ENCODE data around the gene LRRC49. TPM values are rescaled to one million over a fixed set of nuclear protein-coding genes. Genes with fewer than 3 reads are reported as not detected.

Gene LRRC49
- total RNA-seq, 6 donors from 2014 or later = 3.0 to 26.7 (median 9.2) TPM

DNA sequence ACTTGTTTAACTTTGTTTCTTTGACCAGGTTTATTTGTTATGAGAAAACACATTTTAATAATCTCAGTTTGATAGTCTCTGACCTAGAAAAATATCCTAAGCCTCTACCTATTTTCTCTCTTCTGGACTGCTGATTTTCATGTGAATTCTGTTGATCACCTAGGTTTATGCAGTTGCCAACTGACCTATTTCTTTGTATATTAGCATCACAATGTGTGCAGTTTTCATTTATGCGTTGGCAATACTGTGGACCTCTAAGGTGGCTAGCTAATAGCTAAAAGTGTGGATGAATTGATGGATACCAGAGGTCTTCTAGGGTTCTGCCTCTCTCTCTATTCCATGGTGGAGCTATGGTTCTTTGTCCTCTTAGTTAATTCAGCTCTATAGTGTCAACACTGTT lies 72.1 kb downstream of the LRRC49 start:
- DNase-seq = no peak
- Histone ChIP-seq H3K27ac (no peak overlapping the region), H3K9me3 (no peaks in the 10 kb centered on the region), H3K4me3 (no peak overlapping the region), H3K36me3 (no peaks in the 10 kb centered on the region), H3K4me1 (no peaks in the 10 kb centered on the region), H3K27me3 (no peaks in the 10 kb centered on the region)
- TF ChIP-seq EP300 (IDR thresholded peaks at IDR 0.05) (no peak), POLR2A (IDR thresholded peaks at IDR 0.05) (no peak), POLR2AphosphoS5 (IDR thresholded peaks at IDR 0.05) (no peak)
- TF ChIP-seq, protein P1, sequence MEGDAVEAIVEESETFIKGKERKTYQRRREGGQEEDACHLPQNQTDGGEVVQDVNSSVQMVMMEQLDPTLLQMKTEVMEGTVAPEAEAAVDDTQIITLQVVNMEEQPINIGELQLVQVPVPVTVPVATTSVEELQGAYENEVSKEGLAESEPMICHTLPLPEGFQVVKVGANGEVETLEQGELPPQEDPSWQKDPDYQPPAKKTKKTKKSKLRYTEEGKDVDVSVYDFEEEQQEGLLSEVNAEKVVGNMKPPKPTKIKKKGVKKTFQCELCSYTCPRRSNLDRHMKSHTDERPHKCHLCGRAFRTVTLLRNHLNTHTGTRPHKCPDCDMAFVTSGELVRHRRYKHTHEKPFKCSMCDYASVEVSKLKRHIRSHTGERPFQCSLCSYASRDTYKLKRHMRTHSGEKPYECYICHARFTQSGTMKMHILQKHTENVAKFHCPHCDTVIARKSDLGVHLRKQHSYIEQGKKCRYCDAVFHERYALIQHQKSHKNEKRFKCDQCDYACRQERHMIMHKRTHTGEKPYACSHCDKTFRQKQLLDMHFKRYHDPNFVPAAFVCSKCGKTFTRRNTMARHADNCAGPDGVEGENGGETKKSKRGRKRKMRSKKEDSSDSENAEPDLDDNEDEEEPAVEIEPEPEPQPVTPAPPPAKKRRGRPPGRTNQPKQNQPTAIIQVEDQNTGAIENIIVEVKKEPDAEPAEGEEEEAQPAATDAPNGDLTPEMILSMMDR (IDR thresholded peaks at IDR 0.05) = no peak
- 90 to 94% methylated on average over 1 of the region's 1 CpG for WGBS, 2 donors
- ATAC-seq (ENCODE audit: low FRiP score in 2 of 2) = no peak

DNA sequence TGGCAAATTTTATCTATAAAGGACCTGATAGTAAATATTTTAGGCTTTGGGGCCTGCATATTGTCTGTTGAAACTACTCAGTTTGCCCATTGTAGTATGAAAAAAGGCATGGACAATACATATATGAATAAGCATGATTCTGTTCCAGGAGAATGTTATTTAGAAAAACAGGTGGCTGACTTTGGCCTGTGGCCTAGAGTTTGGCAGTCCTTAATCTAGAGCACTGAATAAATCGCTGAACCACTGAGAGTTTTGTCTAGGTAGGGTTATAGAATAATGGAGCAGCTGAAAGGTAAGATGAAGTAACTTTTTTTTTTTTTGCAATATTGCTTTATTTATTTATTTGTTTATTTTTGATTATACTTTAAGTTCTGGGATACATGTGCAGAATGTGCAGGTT lies 75.0 kb downstream of the LRRC49 start:
- Histone ChIP-seq H3K27me3 (no peaks in the 10 kb centered on the region), H3K4me1 (no peaks in the 10 kb centered on the region), H3K27ac (no peak overlapping the region), H3K36me3 (no peaks in the 10 kb centered on the region), H3K4me3 (no peak overlapping the region), H3K9me3 (no peaks in the 10 kb centered on the region)
- ATAC-seq (ENCODE audit: low FRiP score in 2 of 2) = no peak
- DNase-seq = no peak
- WGBS, 2 donors = 94 to 95% methylated on average over 1 of the region's 1 CpG
- TF ChIP-seq, protein P1 (IDR thresholded peaks at IDR 0.05) = no peak
- TF ChIP-seq POLR2AphosphoS5 (IDR thresholded peaks at IDR 0.05) (no peak), EP300 (IDR thresholded peaks at IDR 0.05) (no peak), POLR2A (IDR thresholded peaks at IDR 0.05) (no peak)

DNA sequence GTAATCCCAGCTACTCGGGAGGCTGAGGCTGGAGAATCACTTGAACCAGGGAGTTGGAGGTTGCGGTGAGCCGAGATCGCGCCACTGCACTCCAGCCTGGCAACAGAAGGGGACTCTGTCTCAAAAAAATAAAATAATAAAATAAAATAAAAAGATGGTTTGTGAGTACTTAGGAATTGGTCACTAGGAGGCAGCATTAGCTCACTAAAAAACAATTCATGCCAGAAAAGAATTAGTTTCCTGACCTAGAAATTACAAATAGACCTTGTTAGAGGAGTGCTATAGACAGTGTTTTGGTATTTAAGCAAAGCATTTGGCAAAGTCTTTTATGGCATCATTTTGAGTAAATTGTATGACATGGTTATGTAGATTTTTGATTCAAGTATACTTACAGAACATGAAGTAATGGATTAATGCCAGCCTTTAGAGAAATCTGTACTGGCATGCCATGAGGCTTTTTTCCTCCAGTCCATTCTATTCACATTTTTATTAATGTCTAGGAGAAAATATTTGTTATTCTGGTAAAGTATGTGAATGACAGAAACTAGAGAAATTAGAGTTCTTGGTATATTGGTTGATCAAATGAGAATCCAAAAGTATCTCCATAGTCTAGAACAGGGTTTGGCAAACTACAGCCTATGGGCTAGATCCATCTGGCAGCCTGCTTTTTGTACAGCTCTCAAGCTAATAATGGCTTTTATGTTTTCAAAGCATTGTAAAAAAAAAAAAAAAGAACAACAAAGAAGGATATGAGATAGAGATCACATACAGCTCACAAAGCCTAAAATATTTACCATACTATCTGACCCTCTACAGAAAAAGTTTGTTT lies 81.6 kb downstream of the LRRC49 start:
- DNase-seq (no peak), ATAC-seq (ENCODE audit: low FRiP score in 2 of 2) (no peak)
- H3K4me1 ChIP-seq = no peaks in the 10 kb centered on the region
- no peak overlapping the region for H3K4me3 ChIP-seq
- H3K27ac ChIP-seq = no peak overlapping the region
- H3K36me3 ChIP-seq = no peaks in the 10 kb centered on the region
- WGBS, 2 donors = 70 to 75% methylated on average over 5 of the region's 5 CpGs
- H3K27me3 ChIP-seq = no peaks in the 10 kb centered on the region
- TF ChIP-seq, protein P1 (IDR thresholded peaks at IDR 0.05) = peak in 1 of 6 experiments; percentile 9
- TF ChIP-seq POLR2AphosphoS5 (IDR thresholded peaks at IDR 0.05) (no peak), EP300 (IDR thresholded peaks at IDR 0.05) (no peak)
- no peaks in the 10 kb centered on the region for H3K9me3 ChIP-seq

DNA sequence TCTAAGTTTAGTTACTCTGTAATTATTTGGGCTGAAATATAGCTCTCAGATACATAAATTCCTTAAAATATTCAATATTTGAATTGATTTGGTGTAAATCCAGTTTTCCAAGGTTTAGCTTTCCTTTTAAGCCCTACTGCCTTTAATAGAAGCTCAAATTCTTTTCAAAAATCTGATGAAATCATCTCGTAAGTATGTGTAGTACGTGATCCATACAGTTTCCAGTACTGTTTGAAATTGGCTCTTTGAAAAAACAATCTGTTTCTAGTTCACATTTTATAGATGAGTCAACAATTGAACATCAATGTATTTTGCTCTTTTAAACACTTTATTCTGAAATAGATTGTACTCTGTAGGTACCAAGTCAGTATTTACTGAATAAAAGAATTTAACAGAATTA lies 84.2 kb downstream of the LRRC49 start:
- no peaks in the 10 kb centered on the region for H3K9me3 ChIP-seq
- WGBS, 2 donors = 88 to 90% methylated on average over 2 of the region's 2 CpGs
- no peak for DNase-seq

More for the DNA sequence above, 84.2 kb downstream of the LRRC49 start:
- H3K27ac ChIP-seq = no peak overlapping the region
- H3K36me3 ChIP-seq = no peaks in the 10 kb centered on the region
- H3K27me3 ChIP-seq = no peaks in the 10 kb centered on the region
- TF ChIP-seq POLR2AphosphoS5 (IDR thresholded peaks at IDR 0.05) = no peak
- TF ChIP-seq, protein P1 (IDR thresholded peaks at IDR 0.05) = no peak
- no peak for TF ChIP-seq EP300 (IDR thresholded peaks at IDR 0.05)
- TF ChIP-seq POLR2A (IDR thresholded peaks at IDR 0.05) = no peak
- H3K4me3 ChIP-seq = no peak overlapping the region
- no peaks in the 10 kb centered on the region for H3K4me1 ChIP-seq
- no peak for ATAC-seq (ENCODE audit: low FRiP score in 2 of 2)

Measured in upper lobe of left lung (tissue), 6 donors.